ENCODE measurements around the gene UBE2J2.

GRCh38 chr1:1281533-1282321, 8.1 kb upstream of the UBE2J2 start:
- TF ChIP-seq TARDBP (IDR thresholded peaks at IDR 0.05) (no peak), SP1 (IDR thresholded peaks at IDR 0.05) (no peak), FOXK2 (IDR thresholded peaks at IDR 0.05) (no peak), CTBP1 (IDR thresholded peaks at IDR 0.05; ENCODE audit: borderline replicate concordance) (no peak), ZNF384 (IDR thresholded peaks at IDR 0.05) (no peak), ARNT (IDR thresholded peaks at IDR 0.05) (no peak), FOXM1 (IDR thresholded peaks at IDR 0.05; ENCODE audit: borderline replicate concordance) (no peak), FOXA1 (IDR thresholded peaks at IDR 0.05) (no peak)

Data from HEK293T (cell line).